ENCODE data around the gene CUZD1.

DNA sequence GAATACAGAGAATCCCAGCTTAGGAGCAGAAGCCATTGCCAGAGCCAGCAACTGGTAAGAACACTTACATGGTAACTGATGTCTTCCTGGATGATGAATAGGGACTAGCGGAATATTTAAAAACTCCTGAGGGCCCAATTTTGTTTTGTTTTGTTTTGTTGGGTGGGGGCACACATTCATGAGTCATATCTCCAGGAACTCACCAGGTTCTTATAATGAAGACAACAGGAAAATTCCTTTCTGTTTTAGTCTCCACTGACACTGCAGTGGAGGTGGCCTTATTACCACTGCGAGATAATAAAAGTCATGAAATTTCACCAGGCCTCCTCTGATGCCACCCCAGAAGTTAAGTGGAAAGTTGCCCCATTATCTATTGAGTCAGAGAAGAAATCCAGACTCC lies 6.6 kb upstream of the CUZD1 start:
- TF ChIP-seq, protein P1, sequence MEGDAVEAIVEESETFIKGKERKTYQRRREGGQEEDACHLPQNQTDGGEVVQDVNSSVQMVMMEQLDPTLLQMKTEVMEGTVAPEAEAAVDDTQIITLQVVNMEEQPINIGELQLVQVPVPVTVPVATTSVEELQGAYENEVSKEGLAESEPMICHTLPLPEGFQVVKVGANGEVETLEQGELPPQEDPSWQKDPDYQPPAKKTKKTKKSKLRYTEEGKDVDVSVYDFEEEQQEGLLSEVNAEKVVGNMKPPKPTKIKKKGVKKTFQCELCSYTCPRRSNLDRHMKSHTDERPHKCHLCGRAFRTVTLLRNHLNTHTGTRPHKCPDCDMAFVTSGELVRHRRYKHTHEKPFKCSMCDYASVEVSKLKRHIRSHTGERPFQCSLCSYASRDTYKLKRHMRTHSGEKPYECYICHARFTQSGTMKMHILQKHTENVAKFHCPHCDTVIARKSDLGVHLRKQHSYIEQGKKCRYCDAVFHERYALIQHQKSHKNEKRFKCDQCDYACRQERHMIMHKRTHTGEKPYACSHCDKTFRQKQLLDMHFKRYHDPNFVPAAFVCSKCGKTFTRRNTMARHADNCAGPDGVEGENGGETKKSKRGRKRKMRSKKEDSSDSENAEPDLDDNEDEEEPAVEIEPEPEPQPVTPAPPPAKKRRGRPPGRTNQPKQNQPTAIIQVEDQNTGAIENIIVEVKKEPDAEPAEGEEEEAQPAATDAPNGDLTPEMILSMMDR (IDR thresholded peaks at IDR 0.05; ENCODE audit: insufficient read depth, low read depth, low read length), result no peak
- TF ChIP-seq EZH2 (IDR thresholded peaks at IDR 0.05; ENCODE audit: insufficient read depth, low read length), result no peak
